GM18519 (cell line): ENCODE results near the gene LRRC1.

Experiments used
- ATAC-seq: cut with Tn5 transposase; IDR thresholded peaks from one replicate; pipeline ENCODE4 v1.9.1; 2021; ENCODE audit warnings: mild to moderate bottlenecking, moderate library complexity; ENCODE audit not compliant: unreplicated experiment, low FRiP score

The LRRC1 gene

GRCh38 chr6:53918854-53919510, 124.2 kb downstream of the LRRC1 start:
- no peak for ATAC-seq

DNA sequence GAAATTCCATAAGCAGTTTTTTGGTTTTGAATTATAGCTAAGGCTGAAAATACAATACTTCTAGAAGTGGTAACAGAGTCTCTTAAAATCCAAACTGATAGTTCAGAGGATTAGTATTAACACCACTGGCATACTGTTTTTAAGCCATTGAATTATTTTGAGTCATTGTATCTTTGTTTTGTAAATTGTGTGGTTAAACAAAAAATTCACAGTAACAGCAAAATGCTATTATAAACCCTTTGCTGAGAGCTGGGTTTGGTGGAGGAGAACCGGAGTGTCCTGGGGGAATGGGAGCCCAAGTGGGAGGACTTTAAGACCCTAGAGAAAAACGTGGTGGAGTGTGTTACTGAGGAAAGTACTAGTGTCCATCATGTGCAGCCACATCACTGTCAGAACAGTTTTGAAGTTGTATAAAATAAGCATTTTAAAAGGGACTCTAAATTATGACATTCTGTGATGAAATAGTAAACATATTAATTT, 125.1 kb downstream of the LRRC1 start:
- ATAC-seq, result no peak

DNA sequence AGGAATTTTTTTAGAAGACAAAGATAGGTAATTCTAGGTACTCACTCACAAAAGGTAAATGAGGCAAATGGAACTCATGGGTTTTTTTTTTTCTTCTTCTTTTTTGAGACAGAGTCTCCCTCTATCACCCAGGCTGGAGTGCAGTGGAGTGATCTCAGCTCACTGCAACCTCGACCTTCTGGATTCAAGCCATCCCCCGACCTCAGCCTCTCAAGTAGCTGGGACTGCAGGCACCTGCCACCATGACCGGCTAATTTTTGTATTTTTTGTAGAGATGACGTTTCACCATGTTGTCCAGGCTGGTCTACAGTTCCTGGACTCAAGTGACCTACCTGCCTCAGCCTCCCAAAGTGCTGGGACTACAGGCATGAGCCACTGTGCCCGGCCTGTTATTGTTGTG, 126.1 kb downstream of the LRRC1 start:
- ATAC-seq, result no peak

DNA sequence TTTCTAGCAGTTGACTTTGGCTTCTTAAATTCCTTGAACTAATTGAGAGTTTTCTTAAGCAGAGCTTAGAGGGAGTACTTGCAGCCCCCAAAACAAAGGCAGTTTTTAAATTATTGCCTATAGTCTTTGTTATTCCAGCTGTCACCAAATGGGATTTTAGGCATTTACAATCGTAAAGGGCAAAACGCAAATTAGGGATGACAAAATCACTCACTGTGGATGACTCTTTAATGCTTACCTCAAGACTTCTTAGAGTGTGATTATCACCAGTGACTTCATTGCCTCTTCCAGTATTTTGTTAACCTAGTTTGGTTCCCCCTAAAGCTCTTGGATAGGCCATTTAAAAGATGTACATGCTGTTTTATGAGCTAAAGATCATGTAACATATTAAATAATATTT, 126.8 kb downstream of the LRRC1 start:
- ATAC-seq, result no peak

GRCh38 chr6:53922539-53922981, 127.8 kb downstream of the LRRC1 start:
- ATAC-seq, result no peak

- ATAC-seq, result no peak
Observed at GRCh38 chr6:53924277-53924676, 129.5 kb downstream of the LRRC1 start.

DNA sequence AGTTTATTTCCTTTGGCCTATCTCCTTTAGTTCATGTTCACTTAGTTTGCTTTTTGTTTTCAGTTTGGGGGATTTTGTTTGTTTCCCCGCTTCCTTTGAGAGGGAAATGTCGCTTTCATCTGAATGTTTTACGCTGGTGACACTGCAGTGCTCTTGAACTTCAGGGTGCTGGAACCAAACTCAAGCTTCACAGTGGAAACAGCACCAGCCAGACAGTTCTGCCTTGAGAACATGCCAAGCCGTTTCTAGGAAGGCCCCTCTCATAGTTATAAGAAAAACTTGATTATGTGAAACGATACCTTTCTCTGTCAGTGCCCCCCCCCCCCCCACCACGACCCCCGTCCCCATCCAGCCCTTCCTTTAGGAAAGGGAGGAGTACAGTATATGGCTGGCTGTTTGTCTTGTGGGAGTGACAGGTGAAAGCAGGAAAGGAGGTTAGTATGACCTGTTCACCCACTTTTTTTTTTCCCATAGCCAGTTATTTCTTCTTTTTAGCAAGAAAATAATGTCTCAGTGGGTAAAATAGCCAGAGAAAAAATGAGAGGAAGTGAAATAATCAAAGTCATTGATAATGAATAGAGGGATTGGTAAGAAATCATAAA, 130.1 kb downstream of the LRRC1 start:
- no peak for ATAC-seq

DNA sequence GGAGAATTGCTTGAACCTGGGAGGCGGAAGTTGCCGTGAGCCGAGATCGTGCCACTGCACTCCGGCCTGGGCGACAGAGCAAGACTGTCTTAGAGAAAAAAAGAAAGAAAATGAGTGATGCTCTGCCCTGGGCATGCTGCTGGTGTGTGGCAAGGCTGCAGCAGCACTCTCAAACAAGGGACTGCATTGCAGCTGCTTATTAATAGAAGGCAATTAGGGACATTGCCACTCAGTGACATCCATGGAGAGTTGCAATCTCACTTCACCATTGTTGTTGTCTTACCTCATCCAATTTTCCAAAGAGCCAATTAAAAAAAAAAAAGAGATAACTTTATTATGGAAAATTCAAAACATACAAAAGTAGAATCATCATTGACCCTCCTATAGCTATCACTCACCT, 131.1 kb downstream of the LRRC1 start:
- ATAC-seq, result no peak

- ATAC-seq, result no peak
Observed at GRCh38 chr6:53926505-53926904, 131.7 kb downstream of the LRRC1 start.

DNA sequence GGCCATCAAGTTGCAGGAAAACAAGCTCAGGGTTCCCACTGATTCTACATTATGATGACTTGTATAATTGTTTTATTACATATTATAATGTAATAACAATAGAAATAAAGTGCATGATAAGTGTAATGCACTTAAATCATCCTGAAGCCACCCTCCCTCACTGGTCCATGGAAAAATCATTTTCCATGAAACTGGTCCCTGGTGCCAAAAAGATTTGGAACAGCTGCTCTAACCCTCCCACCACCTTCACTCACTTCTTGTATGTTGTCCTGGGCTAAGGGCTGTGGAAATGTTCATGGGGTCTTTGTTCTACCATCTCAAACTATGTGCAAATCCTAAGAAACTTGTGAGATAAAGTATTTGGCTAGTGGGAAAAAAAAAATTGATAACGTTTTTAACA, 133.8 kb downstream of the LRRC1 start:
- no peak for ATAC-seq

DNA sequence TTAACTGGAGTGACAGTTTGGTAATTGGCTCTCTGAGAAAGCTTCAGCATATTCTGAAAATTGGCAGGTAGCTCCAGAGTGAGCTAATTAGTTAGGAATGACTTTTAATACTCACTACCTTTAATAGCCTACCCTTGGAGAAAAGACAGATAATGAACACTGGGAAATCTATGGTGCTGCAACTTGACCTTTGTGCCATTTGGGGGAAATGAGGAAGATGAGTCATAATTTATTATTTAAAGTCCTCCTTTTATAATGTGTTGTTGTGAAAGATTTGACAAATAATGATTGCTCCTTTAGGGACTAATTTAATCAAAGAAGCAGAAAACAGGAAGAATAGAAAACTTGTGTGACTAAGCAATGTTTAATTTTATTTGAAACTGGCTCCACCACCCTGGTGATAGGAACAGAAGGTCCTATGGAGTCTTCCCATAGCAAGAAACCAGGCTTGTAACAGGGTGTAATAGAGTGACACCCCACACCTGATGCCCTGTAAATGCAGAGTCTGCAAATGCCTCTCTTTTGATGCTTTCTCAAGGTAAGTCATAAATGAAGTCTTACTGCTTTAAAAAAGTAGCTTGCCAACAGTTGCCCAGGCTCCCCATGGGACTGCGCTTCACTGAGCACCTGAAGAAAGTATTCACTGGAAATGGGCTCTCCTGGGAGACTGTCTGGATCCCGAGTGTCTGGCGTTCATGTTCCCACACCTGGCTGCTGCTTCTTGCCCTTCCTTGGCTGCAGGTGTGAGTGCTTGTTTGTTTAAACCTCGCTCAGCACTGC, 134.4 kb downstream of the LRRC1 start:
- no peak for ATAC-seq

DNA sequence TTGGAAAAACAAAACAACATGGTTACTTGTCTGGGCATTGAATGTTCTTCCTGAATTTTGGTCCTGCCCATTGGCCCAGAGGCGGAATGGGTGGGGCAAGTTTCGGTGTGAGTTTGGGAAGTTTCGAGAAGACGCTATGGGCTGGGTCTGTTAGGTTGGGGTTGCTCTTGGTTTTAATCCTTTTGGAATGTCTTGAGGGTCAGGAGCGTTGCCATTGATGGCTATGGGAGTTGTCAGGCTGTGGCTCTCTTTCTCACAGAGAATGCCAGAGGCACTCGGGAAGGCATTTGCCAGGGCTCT, 135.0 kb downstream of the LRRC1 start:
- ATAC-seq, result no peak

DNA sequence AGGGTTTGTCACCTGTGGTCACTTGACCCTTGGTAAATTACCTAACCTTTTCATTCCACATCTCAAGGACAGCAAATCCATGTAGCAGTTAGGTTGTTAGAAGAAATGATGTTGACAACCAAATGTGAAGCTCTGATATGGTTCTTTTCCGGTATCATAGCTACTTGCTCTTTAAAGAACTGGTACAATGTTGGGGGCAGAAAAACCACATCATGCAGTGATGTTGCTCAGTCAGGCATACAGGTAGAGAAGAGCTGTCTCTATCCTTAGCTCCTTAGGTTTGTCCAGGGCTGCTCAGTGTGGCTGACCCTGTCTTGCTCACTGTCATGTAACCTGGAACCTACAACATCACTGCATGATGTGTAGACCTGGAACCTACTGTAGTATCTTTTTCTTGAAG, 135.5 kb downstream of the LRRC1 start:
- ATAC-seq, result no peak

- no peak for ATAC-seq
Observed at GRCh38 chr6:53931086-53931485, 136.3 kb downstream of the LRRC1 start.

DNA sequence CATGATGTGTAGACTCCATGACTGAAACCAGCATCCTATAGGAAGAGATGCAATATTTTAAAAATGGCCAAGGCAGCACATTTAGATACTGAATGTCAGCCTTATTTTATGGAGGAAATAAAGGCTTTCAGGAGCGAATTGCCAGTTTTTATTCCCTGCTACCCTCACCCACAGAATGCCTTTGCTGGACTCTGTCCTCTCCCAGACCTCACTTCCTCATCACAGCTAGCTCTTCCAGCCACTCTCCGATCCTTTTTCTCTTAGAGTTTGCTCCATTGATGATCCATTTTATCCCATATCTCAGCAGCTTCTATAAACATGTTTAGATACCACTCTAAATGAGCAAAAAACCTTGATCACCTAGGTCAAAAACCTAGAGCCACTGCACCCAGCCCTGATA, 137.7 kb downstream of the LRRC1 start:
- ATAC-seq, result no peak

DNA sequence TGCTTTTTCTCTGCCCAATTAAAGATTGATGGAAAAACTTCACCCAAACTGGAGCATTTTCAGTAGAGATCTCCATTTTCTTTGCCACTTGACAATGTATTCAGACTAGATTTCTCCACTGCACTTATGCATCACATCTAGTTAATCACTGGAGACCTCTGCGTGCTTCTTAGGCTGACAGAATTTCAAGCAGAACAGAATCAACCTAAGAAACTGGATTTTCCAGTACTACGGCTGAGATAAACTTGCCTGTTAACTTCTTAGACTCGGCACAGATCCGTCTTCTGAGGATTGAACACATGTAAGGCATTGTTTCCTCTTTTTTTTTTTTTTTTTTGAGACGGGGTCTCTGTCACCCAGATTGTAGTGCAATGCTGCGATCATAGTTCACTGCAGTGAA, 139.2 kb downstream of the LRRC1 start:
- no peak for ATAC-seq

DNA sequence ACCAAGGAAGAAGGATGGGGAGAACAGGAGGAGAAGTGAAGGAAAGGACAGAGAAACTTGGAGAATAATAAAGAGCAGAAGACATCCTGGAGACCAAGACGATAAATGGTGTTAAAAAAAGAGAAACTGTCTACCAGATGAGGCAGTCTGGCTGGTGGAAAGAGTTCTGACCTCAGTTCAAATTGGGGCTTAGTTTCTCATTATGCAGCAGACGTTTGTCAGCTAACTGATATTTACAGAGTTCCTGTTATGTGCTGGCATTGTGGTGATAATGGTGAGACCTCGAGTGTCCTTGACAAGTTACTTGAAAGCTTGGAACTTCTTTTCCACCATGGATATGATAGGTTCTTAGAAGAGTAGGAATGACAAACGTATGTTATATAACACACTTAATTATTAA, 142.7 kb downstream of the LRRC1 start:
- no peak for ATAC-seq

- no peak for ATAC-seq
Observed at GRCh38 chr6:53938810-53939209, 144.0 kb downstream of the LRRC1 start.

GRCh38 chr6:53939830-53940229, 145.0 kb downstream of the LRRC1 start:
- no peak for ATAC-seq

GRCh38 chr6:53943395-53943794, 148.6 kb downstream of the LRRC1 start:
- no peak for ATAC-seq

DNA sequence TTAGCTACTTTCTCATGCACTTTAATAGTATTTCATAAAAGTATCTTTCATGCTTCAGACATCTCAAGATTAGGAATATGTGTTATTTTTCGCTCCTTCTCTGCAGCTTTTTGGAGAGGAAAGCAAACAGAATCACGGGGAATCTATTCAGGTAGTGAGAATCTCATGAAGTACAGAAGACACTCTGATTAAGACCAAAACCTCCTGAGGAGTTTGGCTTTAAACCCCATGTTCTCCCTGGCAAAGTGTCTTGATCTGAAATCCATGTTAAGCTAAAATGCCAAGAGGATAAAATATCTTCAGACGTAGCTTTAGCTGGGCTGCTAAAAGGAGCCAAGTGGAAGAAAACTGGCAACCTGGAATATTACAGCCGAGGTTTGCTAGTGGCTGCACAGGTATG, 149.3 kb downstream of the LRRC1 start:
- ATAC-seq, result no peak

DNA sequence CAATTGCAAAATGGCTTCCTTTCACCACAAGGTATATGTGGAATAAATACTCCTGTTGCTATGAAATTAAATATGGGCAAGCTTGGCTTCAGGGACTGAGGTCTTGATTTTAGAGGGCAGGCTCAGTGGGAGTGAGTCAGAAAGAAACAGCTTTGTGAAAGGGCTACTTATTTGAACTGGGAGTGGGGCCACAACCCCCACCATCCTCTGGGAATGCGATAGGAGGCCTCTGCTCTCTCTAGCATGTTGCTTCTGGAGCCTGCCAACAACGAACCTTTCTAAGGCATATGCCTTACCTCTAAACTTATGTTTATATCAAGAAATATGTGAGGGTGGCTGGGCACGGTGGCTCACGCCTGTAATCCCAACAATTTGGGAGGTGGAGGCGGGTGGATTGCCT, 149.7 kb downstream of the LRRC1 start:
- no peak for ATAC-seq
